A549 (cell line): ENCODE results near the gene PARD6G. TPM values are rescaled to one million over a fixed set of nuclear protein-coding genes. Genes with fewer than 3 reads are reported as not detected.

ENCODE experiments used
- ATAC-seq, 2 experiments: fragments of 200-7000 bp in 1 of 2; fragments of >200 bp in 1 of 2; cut with Nextera tagmentation in 1 of 2; cut with Tn5 transposase in 1 of 2; 3 replicates each; pipeline versions ENCODE4 v1.8.0 to v1.9.1; 2018 to 2020; ENCODE audit warnings: mild to moderate bottlenecking in 1 of 2, moderate library complexity in 1 of 2
- CTCF ChIA-PET: fragments of 300-600 bp; sonication (Branson Sonifier 250); formaldehyde crosslinking; extraction: SDS; loops from one replicate; lab custom pipeline; 2021; ENCODE audit warnings: antibody characterized with exemption, inconsistent platforms; lab: Yijun Ruan, JAX
- POLR2A ChIA-PET: fragments of 350-600 bp; formaldehyde crosslinking; extraction: SDS; loops from one replicate; lab custom pipeline; 2021; ENCODE audit warnings: antibody characterized with exemption, inconsistent platforms; lab: Yijun Ruan, JAX
- DNase-seq, 2 experiments: peaks; one replicate each; pipeline versions ENCODE4 v3.0.0 to v3.0.0-alpha.2; 2011 to 2016; ENCODE audit warnings: low read depth in 1 of 2, low spot score in 1 of 2
- FAIRE-seq: peaks from 2 replicates; lab custom pipeline; 2011; peaks lifted over from hg19 to GRCh38; lab: Jason Lieb, UNC
- H3K27ac ChIP-seq, 2 experiments: fragments of >200 bp; sonication (Bioruptor Twin); formaldehyde crosslinking; 3 replicates each; pipeline ENCODE4 v1.5.1; 2016 to 2017
- H3K4me1 ChIP-seq: fragments of >200 bp; sonication (Bioruptor Twin); formaldehyde crosslinking; 3 replicates; pipeline ENCODE4 v1.6.1; 2016
- H3K4me2 ChIP-seq: fragments of >200 bp; sonication (Bioruptor Twin); formaldehyde crosslinking; 3 replicates; pipeline ENCODE4 v1.6.1; 2016
- H3K4me3 ChIP-seq: fragments of >200 bp; sonication (Bioruptor Twin); formaldehyde crosslinking; 3 replicates; pipeline ENCODE4 v1.5.1; 2016
- H3K9me3 ChIP-seq: fragments of >200 bp; sonication (Bioruptor Twin); formaldehyde crosslinking; 3 replicates; pipeline ENCODE4 v1.6.1; 2016
- ATOH8 ChIP-seq: fragments of 250-450 bp; sonication (Bioruptor Pico); IDR thresholded peaks from 2 replicates; pipeline ENCODE4 v1.5.0; 2020; ENCODE audit warnings: low read depth, mild to moderate bottlenecking, moderate library complexity
- BHLHE40 ChIP-seq: IDR thresholded peaks from 2 replicates; pipeline ENCODE4 v1.6.1; 2012; ENCODE audit warnings: low read depth, low read length, inconsistent platforms
- CBX2 ChIP-seq: fragments of 200-600 bp; sonication (generic); IDR thresholded peaks from 2 replicates; pipeline ENCODE4 v1.6.1; 2016; ENCODE audit warnings: low read depth, mild to moderate bottlenecking, borderline replicate concordance
- CHD2 ChIP-seq: fragments of 150-350 bp; IDR thresholded peaks from 2 replicates; pipeline ENCODE4 v1.6.1; 2014; ENCODE audit warnings: low read length; ENCODE audit not compliant: partially characterized antibody
- E2F6 ChIP-seq: IDR thresholded peaks from 2 replicates; pipeline ENCODE4 v1.6.1; 2012; ENCODE audit warnings: low read depth, borderline replicate concordance
- EHF ChIP-seq: fragments of 250-450 bp; sonication (Bioruptor Pico); IDR thresholded peaks from 2 replicates; pipeline ENCODE4 v1.5.0; 2020; ENCODE audit warnings: mild to moderate bottlenecking
- ELK1 ChIP-seq: fragments of 150-350 bp; IDR thresholded peaks from 2 replicates; pipeline ENCODE4 v1.6.1; 2014; ENCODE audit warnings: low read depth, mild to moderate bottlenecking, low read length
- FOSL2 ChIP-seq, 2 experiments: fragments of 450-650 bp in 1 of 2; fragments of >200 bp in 1 of 2; sonication (Bioruptor Twin) in 1 of 2; formaldehyde crosslinking; IDR thresholded peaks; 2 replicates each; pipeline versions ENCODE4 v1.5.0 to v1.6.1; 2016 to 2020; ENCODE audit warnings: mild to moderate bottlenecking in 1 of 2, moderate library complexity in 1 of 2
- GATA3 ChIP-seq: IDR thresholded peaks from 2 replicates; pipeline ENCODE4 v1.6.1; 2012; ENCODE audit warnings: borderline replicate concordance
- HOXA7 ChIP-seq: fragments of 250-450 bp; sonication (Bioruptor Pico); IDR thresholded peaks from 2 replicates; pipeline ENCODE4 v1.5.0; 2020; ENCODE audit warnings: mild to moderate bottlenecking, moderate library complexity
- JUNB ChIP-seq: fragments of >200 bp; sonication (Bioruptor Twin); formaldehyde crosslinking; IDR thresholded peaks from 2 replicates; pipeline ENCODE4 v1.6.1; 2016
- MAFK ChIP-seq: fragments of 450-650 bp; IDR thresholded peaks from 2 replicates; pipeline ENCODE4 v1.6.1; 2014; ENCODE audit not compliant: partially characterized antibody
- MYC ChIP-seq: IDR thresholded peaks from 2 replicates; pipeline ENCODE4 v1.6.1; 2012; ENCODE audit warnings: mild to moderate bottlenecking, inconsistent platforms, low read length, improper control_type of control experiment, borderline replicate concordance
- NFE2L2 ChIP-seq: fragments of 150-350 bp; conservative IDR thresholded peaks from 2 replicates; pipeline ENCODE4 v1.6.1; 2014; ENCODE audit warnings: low read length
- NPAS2 ChIP-seq: fragments of 250-450 bp; sonication (Bioruptor Pico); IDR thresholded peaks from 2 replicates; pipeline ENCODE4 v1.8.0; 2022; ENCODE audit warnings: mild to moderate bottlenecking, moderate library complexity, borderline replicate concordance
- POLR2A ChIP-seq: IDR thresholded peaks from 2 replicates; pipeline ENCODE4 v1.6.1; 2012; ENCODE audit warnings: mild to moderate bottlenecking, low read length
- POLR2AphosphoS2 ChIP-seq: conservative IDR thresholded peaks from 2 replicates; pipeline ENCODE4 v1.6.1; 2012; ENCODE audit warnings: low read length, improper control_type of control experiment, inconsistent platforms
- RARB ChIP-seq: fragments of 250-450 bp; sonication (Bioruptor Pico); IDR thresholded peaks from 2 replicates; pipeline ENCODE4 v1.8.0; 2021; ENCODE audit warnings: mild to moderate bottlenecking, moderate library complexity
- REST ChIP-seq: fragments of 200-600 bp; sonication (generic); IDR thresholded peaks from 2 replicates; pipeline ENCODE4 v1.6.1; 2016; ENCODE audit warnings: antibody characterized with exemption, mild to moderate bottlenecking, moderate library complexity
- RFX5 ChIP-seq: fragments of 450-650 bp; IDR thresholded peaks from 2 replicates; pipeline ENCODE4 v1.7.1; 2014; ENCODE audit warnings: antibody characterized with exemption, mild to moderate bottlenecking, moderate library complexity
- SREBF2 ChIP-seq: fragments of 450-650 bp; IDR thresholded peaks from 2 replicates; pipeline ENCODE4 v1.6.1; 2014; ENCODE audit warnings: mild to moderate bottlenecking, moderate library complexity
- TP53 ChIP-seq: fragments of 250-450 bp; sonication (Bioruptor Pico); IDR thresholded peaks from 2 replicates; pipeline ENCODE4 v1.5.0; 2021; ENCODE audit warnings: mild to moderate bottlenecking, moderate library complexity
- USF2 ChIP-seq: fragments of 450-650 bp; IDR thresholded peaks from 2 replicates; pipeline ENCODE4 v1.6.1; 2014; ENCODE audit warnings: antibody characterized with exemption
- ZC3H11A ChIP-seq: fragments of 450-650 bp; IDR thresholded peaks from 2 replicates; pipeline ENCODE4 v1.6.1; 2014; ENCODE audit warnings: antibody characterized with exemption, mild to moderate bottlenecking
- ZNF302 ChIP-seq: fragments of 250-450 bp; sonication (Bioruptor Pico); IDR thresholded peaks from 2 replicates; pipeline ENCODE4 v1.9.0; 2021; ENCODE audit warnings: inconsistent platforms, mild to moderate bottlenecking, moderate library complexity
- WGBS: methylation state at CpG from one replicate; pipeline ENCODE4 v1.1.6; 2017; ENCODE audit errors: missing lambda C conversion rate; 5-methylcytosine and 5-hydroxymethylcytosine counted together
- polyA plus RNA-seq, 4 experiments: library from polyadenylated mRNA; depleted of rRNA in 3 of 4; stranded (reverse); fragments of >200 nt; fragmentation: RNase III in 1 of 4; extraction: RNeasy Plus Mini Kit Qiagen cat#74134 plus additional on column Dnase treatment in 1 of 4; gene quantifications; 2 replicates in 3 of 4; 3 replicates in 1 of 4; pipeline ENCODE4 v1.2.3, GENCODE V29; 2011 to 2017

PARD6G gene
- polyA plus RNA-seq, 2 of the 4 experiments (the other 2 are of a cell fraction) = 1.6 to 2.3 TPM

GRCh38 chr18:80169607-80170006 lies 77.7 kb downstream of the PARD6G start (continued):
- TF ChIP-seq ELK1 (no peak), NPAS2 (CRISPR knock-in tag) (no peak), BHLHE40 (no peak), RARB (CRISPR knock-in tag) (no peak), POLR2AphosphoS2 (no peak), ATOH8 (no peak), ZC3H11A (no peak), HOXA7 (CRISPR knock-in tag) (no peak)

- ATAC-seq = no peak
- ChIA-PET CTCF (interaction anchor here (1.1 to 2.6 kb wide), 2 partner anchors 11 to 31 kb away, joined by 3 to 9 read pairs; no protein-coding TSS in a partner anchor), POLR2A (no interaction called here)
- H3K4me3 ChIP-seq = no peak overlapping the region
- no peaks in the 10 kb centered on the region for H3K4me1 ChIP-seq
- no peak overlapping the region for H3K4me2 ChIP-seq
- TF ChIP-seq SREBF2 (no peak), CHD2 (no peak), REST (no peak), EHF (CRISPR knock-in tag) (no peak)
- no peak for FAIRE-seq
- H3K9me3 ChIP-seq = no peaks in the 10 kb centered on the region
- 73% methylated on average over 15 of the region's 15 CpGs for WGBS
- DNase-seq = no peak
- H3K27ac ChIP-seq = no peak overlapping the region
Measured at GRCh38 chr18:80168982-80169381, 78.3 kb downstream of the PARD6G start.

- no peak overlapping the region for H3K4me2 ChIP-seq
- H3K4me1 ChIP-seq = no peaks in the 10 kb centered on the region
- no peak overlapping the region for H3K4me3 ChIP-seq
- no peak for ATAC-seq
- no peak overlapping the region for H3K27ac ChIP-seq
- TF ChIP-seq GATA3 = no peak
- no peak for TF ChIP-seq TP53 (CRISPR knock-in tag)
- WGBS = 77% methylated on average over 2 of the region's 2 CpGs
- POLR2A ChIA-PET = no interaction called here
- no peak for DNase-seq
- FAIRE-seq = no peak
- H3K9me3 ChIP-seq = no peaks in the 10 kb centered on the region
- CTCF ChIA-PET = interaction anchor here (0.6 kb wide), 1 partner anchor 10 kb away, joined by 3 read pairs; no protein-coding TSS in a partner anchor
Measured at GRCh38 chr18:80168346-80168745, 79.0 kb downstream of the PARD6G start.

GRCh38 chr18:80167931-80168330 lies 79.4 kb downstream of the PARD6G start:
- no peak for ATAC-seq
- POLR2A ChIA-PET = no interaction called here
- CTCF ChIA-PET = interaction anchor here (0.6 to 1.1 kb wide), 2 partner anchors 9 to 10 kb away, joined by 3 to 4 read pairs; no protein-coding TSS in a partner anchor
- TF ChIP-seq ZNF302 (CRISPR knock-in tag) = no peak
- no peak for TF ChIP-seq FOSL2 (IDR thresholded peaks at IDR 0.05)
- no peak for TF ChIP-seq FOSL2 (CRISPR knock-in tag; IDR thresholded peaks at IDR 0.05)
- no peak for TF ChIP-seq E2F6
- TF ChIP-seq MYC = no peak
- TF ChIP-seq POLR2A = no peak
- TF ChIP-seq CBX2 = no peak
- TF ChIP-seq NFE2L2 = no peak
- TF ChIP-seq JUNB = no peak
- no peak for TF ChIP-seq MAFK
- no peak for TF ChIP-seq RFX5
- TF ChIP-seq USF2 = no peak
- DNase-seq = no peak
- no peaks in the 10 kb centered on the region for H3K4me1 ChIP-seq
- H3K9me3 ChIP-seq = no peaks in the 10 kb centered on the region
- FAIRE-seq = no peak
- no peak overlapping the region for H3K27ac ChIP-seq
- 42% methylated on average over 8 of the region's 13 CpGs for WGBS
- no peak overlapping the region for H3K4me2 ChIP-seq
- no peak overlapping the region for H3K4me3 ChIP-seq
